SK-N-SH (cell line): ENCODE measurements around the gene RNF39. TPM values are rescaled to one million over a fixed set of nuclear protein-coding genes. Genes with fewer than 3 reads are reported as not detected.

Experiments used
- CTCF ChIA-PET: fragments of 300-600, 350-600 bp; formaldehyde crosslinking; extraction: SDS; loops from one replicate; lab custom pipeline; 2021; lab: Yijun Ruan, JAX
- POLR2A ChIA-PET: fragments of 350-600 bp; sonication (Branson Sonifier 250); formaldehyde crosslinking; extraction: SDS; loops from one replicate; lab custom pipeline; 2020; ENCODE audit warnings: antibody characterized with exemption, inconsistent platforms; lab: Yijun Ruan, JAX
- DNase-seq: peaks from one replicate; pipeline ENCODE4 v3.0.0; 2012
- H2AFZ ChIP-seq: fragments of 200-600 bp; sonication (generic); 2 replicates; pipeline ENCODE4 v1.8.1; 2016; ENCODE audit warnings: antibody characterized with exemption, mild to moderate bottlenecking, low read depth
- H3F3A ChIP-seq: fragments of 200-600 bp; sonication (generic); replicated peaks from 2 replicates; pipeline ENCODE3; 2016; ENCODE audit warnings: antibody characterized with exemption, mild to moderate bottlenecking; ENCODE audit not compliant: insufficient read depth
- H3K27ac ChIP-seq, 2 experiments: fragments of 200-500 bp in 1 of 2; fragments of 200-600 bp in 1 of 2; sonication (Bioruptor generic) in 1 of 2; sonication (generic), shearing (Covaris generic) in 1 of 2; 2 replicates each; pipeline versions ENCODE4 v1.5.1 to v1.6.1; 2014 to 2016; ENCODE audit warnings: low read depth in 2 of 2, inconsistent platforms in 1 of 2, low read length in 1 of 2, mild to moderate bottlenecking in 1 of 2, mixed read lengths in 1 of 2
- H3K27me3 ChIP-seq: fragments of 200-600 bp; sonication (generic), shearing (Covaris generic); 2 replicates; pipeline ENCODE4 v1.6.1; 2016; ENCODE audit warnings: mixed run types; ENCODE audit not compliant: insufficient read depth
- H3K36me3 ChIP-seq, 2 experiments: fragments of 200-500 bp in 1 of 2; fragments of 200-600 bp in 1 of 2; sonication (Bioruptor generic) in 1 of 2; sonication (generic) in 1 of 2; replicated peaks in 1 of 2; 2 replicates each; pipeline versions ENCODE3 to v1.5.1; 2014 to 2016; ENCODE audit warnings: low read length in 1 of 2, mild to moderate bottlenecking in 1 of 2; ENCODE audit not compliant: insufficient read depth in 2 of 2, control insufficient read depth in 1 of 2
- H3K4me1 ChIP-seq, 2 experiments: fragments of 200-500 bp in 1 of 2; fragments of 200-600 bp in 1 of 2; sonication (Bioruptor generic) in 1 of 2; sonication (generic), shearing (Covaris generic) in 1 of 2; 2 replicates each; pipeline versions ENCODE4 v1.5.1 to v1.6.1; 2014 to 2016; ENCODE audit warnings: low read depth in 1 of 2, low read length in 1 of 2, mixed run types in 1 of 2; ENCODE audit not compliant: insufficient read depth in 2 of 2, control insufficient read depth in 1 of 2
- H3K4me2 ChIP-seq: fragments of 200-600 bp; sonication (generic), shearing (Covaris generic); 2 replicates; pipeline ENCODE4 v1.6.1; 2017; ENCODE audit warnings: mixed run types
- H3K4me3 ChIP-seq, 2 experiments: fragments of 200-500 bp in 1 of 2; fragments of 200-600 bp in 1 of 2; sonication (Bioruptor generic) in 1 of 2; sonication (generic), shearing (Covaris generic) in 1 of 2; 2 replicates each; pipeline versions ENCODE4 v1.5.1 to v1.8.1; 2014 to 2016; ENCODE audit warnings: low read depth in 2 of 2, inconsistent platforms in 1 of 2, low read length in 1 of 2, mild to moderate bottlenecking in 1 of 2, mixed read lengths in 1 of 2, moderate library complexity in 1 of 2
- H3K79me2 ChIP-seq: fragments of 200-600 bp; sonication (generic); 2 replicates; pipeline ENCODE4 v1.8.1; 2017; ENCODE audit warnings: mild to moderate bottlenecking; ENCODE audit not compliant: insufficient read depth
- H3K9ac ChIP-seq: fragments of 200-600 bp; sonication (generic); 2 replicates; pipeline ENCODE4 v1.6.1; 2017; ENCODE audit warnings: mixed run types
- H3K9me2 ChIP-seq: fragments of 200-600 bp; sonication (generic); 2 replicates; pipeline ENCODE4 v1.6.1; 2017; ENCODE audit warnings: mixed run types
- H3K9me3 ChIP-seq: fragments of 200-600 bp; sonication (generic); 2 replicates; pipeline ENCODE4 v1.6.1; 2017; ENCODE audit warnings: mixed run types, mild to moderate bottlenecking, moderate library complexity
- H4K20me1 ChIP-seq: fragments of 200-600 bp; sonication (generic); 2 replicates; pipeline ENCODE4 v1.6.1; 2017; ENCODE audit warnings: mild to moderate bottlenecking, mixed run types; ENCODE audit not compliant: insufficient read depth
- ELF1 ChIP-seq: IDR thresholded peaks from 2 replicates; pipeline ENCODE4 v1.4.0; 2012
- FOXM1 ChIP-seq: IDR thresholded peaks from 2 replicates; pipeline ENCODE4 v1.4.0; 2012; ENCODE audit warnings: low read depth, mild to moderate bottlenecking
- RCOR1 ChIP-seq: fragments of 150-350 bp; IDR thresholded peaks from 2 replicates; pipeline ENCODE4 v1.6.1; 2017; ENCODE audit warnings: antibody characterized with exemption, low read length
- REST ChIP-seq: IDR thresholded peaks from 2 replicates; pipeline ENCODE4 v1.6.1; 2012; ENCODE audit warnings: mild to moderate bottlenecking, low read depth, low read length, moderate library complexity
- RFX5 ChIP-seq: IDR thresholded peaks from 2 replicates; pipeline ENCODE4 v1.6.1; 2012; ENCODE audit warnings: mild to moderate bottlenecking, improper control_type of control experiment, low read length
- SMC3 ChIP-seq: IDR thresholded peaks from 2 replicates; pipeline ENCODE4 v1.6.1; 2012; ENCODE audit warnings: low read depth, low read length, improper control_type of control experiment
- TEAD4 ChIP-seq: IDR thresholded peaks from 2 replicates; pipeline ENCODE4 v1.4.0; 2012; ENCODE audit warnings: mild to moderate bottlenecking, borderline replicate concordance; ENCODE audit not compliant: insufficient read depth
- WGBS: methylation state at CpG from one replicate; pipeline ENCODE4 v1.1.6; 2017; ENCODE audit warnings: low lambda C conversion rate; 5-methylcytosine and 5-hydroxymethylcytosine counted together
- polyA plus RNA-seq, 3 experiments: library from polyadenylated mRNA; depleted of rRNA; stranded (reverse); fragments of >200 nt; gene quantifications; 2 replicates each; pipeline ENCODE4 v1.2.3, GENCODE V29; 2012
- small RNA-seq, 7 experiments: library from RNA; depleted of rRNA; stranded (forward); fragments of <200 nt; gene quantifications; one replicate each; pipeline ENCODE3, GENCODE V24; 2012

RNF39 gene
- polyA plus RNA-seq, 1 of the 3 experiments (the other 2 are of a cell fraction), result not detected

- POLR2A ChIA-PET, result no interaction called here
- CTCF ChIA-PET, result interaction anchor here (1.9 kb wide), 1 partner anchor 172 kb away, joined by 7 read pairs; no protein-coding TSS in a partner anchor
These were observed 54.9 kb downstream of the RNF39 start for GRCh38 chr6:30020626-30021025.

More at GRCh38 chr6:30020626-30021025, 54.9 kb downstream of the RNF39 start:
- TF ChIP-seq FOXM1 (no peak), TEAD4 (no peak), RFX5 (no peak), RCOR1 (no peak), REST (no peak), SMC3 (no peak), ELF1 (no peak)
- H3K27ac ChIP-seq, result no peak overlapping the region
- H3K79me2 ChIP-seq, result no peaks in the 10 kb centered on the region
- no peak overlapping the region for H2AFZ ChIP-seq
- no peaks in the 10 kb centered on the region for H3K4me1 ChIP-seq
- H3K9me3 ChIP-seq, result no peaks in the 10 kb centered on the region
- H4K20me1 ChIP-seq, result no peaks in the 10 kb centered on the region
- no peaks in the 10 kb centered on the region for H3K9me2 ChIP-seq
- 25% methylated on average over 1 of the region's 1 CpG for WGBS
- H3K36me3 ChIP-seq, result peaks cover 0 to 5% of the 10 kb centered on the region in 2 experiments
- DNase-seq, result no peak
- no peak overlapping the region for H3K4me2 ChIP-seq
- no peaks in the 10 kb centered on the region for H3K27me3 ChIP-seq
- H3K4me3 ChIP-seq, result no peak overlapping the region
- no peaks in the 10 kb centered on the region for H3F3A ChIP-seq
- no peak overlapping the region for H3K9ac ChIP-seq

Small RNAs within 50 kb of the gene (small RNA-seq; reads per million reads assigned to genes)
- gene RF02218, result 0 reads per million in 7 experiments
- 0 reads per million in 7 experiments for gene RF02219
- 0 reads per million in 7 experiments for gene RF02220

Other genes starting within 250 kb of the RNF39 start
- not detected in 2 replicates for gene HLA-G, start 247.9 kb downstream of the RNF39 start, polyA plus RNA-seq (2012; rRNA removed)
- 250 and 312 TPM in 2 replicates for gene HLA-A, start 133.2 kb downstream of the RNF39 start, polyA plus RNA-seq (2012; rRNA removed)
- gene POLR1H, start 14.5 kb downstream of the RNF39 start, polyA plus RNA-seq (2012; rRNA removed), result 30.0 and 40.6 TPM in 2 replicates
- gene PPP1R11, start 8.6 kb downstream of the RNF39 start, polyA plus RNA-seq (2012; rRNA removed), result 46.8 and 52.8 TPM in 2 replicates
- gene TRIM31, start 37.3 kb upstream of the RNF39 start, polyA plus RNA-seq (2012; rRNA removed), result not detected in 2 replicates
- gene TRIM40, start 60.4 kb upstream of the RNF39 start, polyA plus RNA-seq (2012; rRNA removed), result not detected in 2 replicates
- not detected in 2 replicates for gene TRIM10, start 85.4 kb upstream of the RNF39 start, polyA plus RNA-seq (2012; rRNA removed)
- gene TRIM15, start 87.8 kb upstream of the RNF39 start, polyA plus RNA-seq (2012; rRNA removed), result not detected in 2 replicates
- gene TRIM26, start 137.6 kb upstream of the RNF39 start, polyA plus RNA-seq (2012; rRNA removed), result 23.5 and 26.1 TPM in 2 replicates